CD4-positive, alpha-beta T cell treated with Interleukin-15 for 4 hours (primary cell): ENCODE data around the gene PLXNA4.

ENCODE experiments used
- DNase-seq: peaks from one replicate; pipeline ENCODE4 v3.0.0-alpha.2; 2020; ENCODE audit warnings: low spot score

The PLXNA4 gene

GRCh38 chr7:132531562-132531961, 44.7 kb downstream of the PLXNA4 start:
- DNase-seq = no peak

- DNase-seq = no peak
These were observed 47.6 kb downstream of the PLXNA4 start for GRCh38 chr7:132528695-132529094.

- no peak for DNase-seq
These were observed 48.5 kb downstream of the PLXNA4 start for GRCh38 chr7:132527467-132528410.

DNA sequence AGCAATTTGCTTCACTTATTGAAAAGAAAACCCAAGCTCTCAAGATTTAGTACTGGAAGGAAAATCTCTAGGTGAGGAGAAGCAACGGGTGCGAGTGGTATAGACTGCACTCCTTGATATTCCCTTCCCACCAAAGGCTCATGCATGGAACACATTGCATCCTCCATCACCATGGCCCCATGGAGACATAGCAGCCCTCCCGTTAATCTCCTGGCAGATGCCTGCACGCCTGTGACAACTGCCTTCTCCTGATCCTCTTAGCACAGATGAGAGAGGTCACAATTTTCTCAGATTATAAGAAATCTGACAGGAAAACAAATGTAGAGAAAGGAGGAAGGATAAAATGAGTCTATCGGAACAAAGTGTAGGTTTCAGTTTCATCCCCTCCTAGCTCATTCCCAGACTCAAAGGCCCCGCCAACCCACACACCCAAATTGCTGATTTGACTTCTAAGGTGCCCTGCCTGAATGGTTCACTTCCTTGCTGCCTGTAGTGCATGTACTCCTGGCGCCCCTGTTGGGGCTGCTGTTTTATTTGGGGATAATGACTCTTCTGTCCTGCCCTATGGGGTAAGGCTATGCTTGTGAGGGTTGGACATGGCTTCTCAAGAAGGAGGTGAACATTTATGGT, 50.0 kb downstream of the PLXNA4 start:
- DNase-seq = no peak

- DNase-seq = no peak
These were observed 54.8 kb downstream of the PLXNA4 start for GRCh38 chr7:132521423-132521822.

GRCh38 chr7:132520591-132521280, 55.5 kb downstream of the PLXNA4 start:
- no peak for DNase-seq

DNA sequence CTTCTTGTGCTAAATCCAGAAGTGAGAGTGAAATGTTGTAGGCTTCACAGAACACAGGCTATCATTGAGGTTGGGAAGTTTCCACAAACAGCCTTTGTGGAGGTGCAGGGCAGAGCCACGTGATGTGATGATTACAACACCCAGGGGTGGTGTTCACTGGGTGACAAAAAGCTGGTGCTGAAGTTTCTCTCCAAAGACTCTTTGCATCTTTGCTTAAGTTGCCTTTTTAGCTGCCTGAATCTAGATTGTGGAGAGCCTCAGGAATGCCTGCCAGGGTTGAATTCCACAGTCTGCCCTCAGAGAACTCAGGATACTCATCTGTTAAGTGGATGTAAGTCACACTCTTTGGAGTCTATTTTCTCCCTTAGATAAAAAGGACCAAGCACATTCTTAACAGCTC, 56.3 kb downstream of the PLXNA4 start:
- no peak for DNase-seq

- DNase-seq = no peak
These were observed 57.5 kb downstream of the PLXNA4 start for GRCh38 chr7:132518839-132519173.

DNA sequence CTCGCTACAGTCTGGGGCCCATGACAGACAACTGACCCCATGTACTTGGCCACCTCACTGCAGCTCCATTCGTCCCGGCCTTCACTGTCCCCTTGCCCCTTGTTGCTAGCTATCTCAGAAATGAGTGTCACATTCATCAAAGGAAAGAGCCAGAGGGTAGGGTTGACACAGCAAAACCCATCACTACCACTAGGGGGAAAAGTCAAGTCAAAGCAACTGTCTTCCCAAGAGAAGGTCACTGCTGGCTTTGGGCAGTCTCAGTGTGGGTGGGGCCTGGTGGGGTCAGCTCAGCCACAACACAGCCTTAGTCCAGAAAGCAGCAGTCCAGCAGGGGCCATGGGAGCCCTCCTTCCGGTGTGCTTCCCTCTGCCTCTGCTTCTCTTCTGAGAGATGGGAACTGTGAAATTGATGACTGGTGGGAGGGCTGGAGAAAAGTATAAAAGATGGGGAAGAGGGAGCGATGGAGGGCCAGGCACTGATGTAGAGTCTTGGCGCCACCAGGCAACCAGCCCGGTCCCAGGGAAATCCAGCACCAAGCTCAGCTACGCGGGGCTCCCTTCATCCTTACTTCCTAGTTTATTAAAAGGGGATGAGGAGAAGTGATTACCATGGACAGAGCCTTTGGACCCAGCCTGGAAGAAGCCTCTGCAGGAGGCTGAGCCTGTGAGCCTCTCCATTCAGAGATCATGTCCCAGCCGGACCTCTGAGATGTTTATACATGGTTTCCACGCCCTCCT, 58.0 kb downstream of the PLXNA4 start:
- no peak for DNase-seq

DNA sequence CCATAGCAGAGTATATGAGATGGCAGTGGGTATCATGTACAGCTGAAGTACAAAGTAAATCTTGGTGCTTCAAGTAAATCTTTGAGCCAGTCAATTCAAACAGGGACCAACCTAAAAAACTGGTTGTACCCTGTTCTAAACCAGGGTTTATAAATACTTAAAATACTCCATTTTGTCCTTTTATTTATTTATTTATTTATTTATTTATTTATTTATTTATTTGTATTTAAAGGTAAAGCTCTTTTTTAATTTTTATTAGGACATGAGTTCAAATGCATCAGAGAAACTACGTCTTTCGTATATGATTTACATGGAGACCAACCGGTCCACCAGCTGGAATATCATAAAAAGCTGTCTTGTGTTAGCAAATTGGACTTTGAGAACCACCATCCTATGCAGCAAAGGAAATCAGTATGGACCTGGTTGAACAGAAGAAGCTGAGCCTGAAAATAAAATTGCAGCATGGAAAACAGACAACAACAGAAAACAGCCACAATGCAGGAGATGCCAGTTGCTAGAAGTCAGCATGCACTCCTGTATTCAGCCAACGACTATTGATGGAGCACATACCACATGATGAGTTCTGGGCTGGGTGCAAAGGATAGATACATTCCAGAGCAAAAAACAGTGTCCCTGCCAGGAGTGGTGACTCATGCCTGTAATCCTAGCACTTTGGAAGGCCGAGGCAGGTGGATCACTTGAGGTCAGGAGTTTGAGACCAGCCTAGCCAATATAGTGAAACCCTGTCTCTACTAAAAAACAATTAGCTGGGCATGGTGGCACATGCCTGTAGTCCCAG, 60.0 kb downstream of the PLXNA4 start:
- DNase-seq = no peak

DNA sequence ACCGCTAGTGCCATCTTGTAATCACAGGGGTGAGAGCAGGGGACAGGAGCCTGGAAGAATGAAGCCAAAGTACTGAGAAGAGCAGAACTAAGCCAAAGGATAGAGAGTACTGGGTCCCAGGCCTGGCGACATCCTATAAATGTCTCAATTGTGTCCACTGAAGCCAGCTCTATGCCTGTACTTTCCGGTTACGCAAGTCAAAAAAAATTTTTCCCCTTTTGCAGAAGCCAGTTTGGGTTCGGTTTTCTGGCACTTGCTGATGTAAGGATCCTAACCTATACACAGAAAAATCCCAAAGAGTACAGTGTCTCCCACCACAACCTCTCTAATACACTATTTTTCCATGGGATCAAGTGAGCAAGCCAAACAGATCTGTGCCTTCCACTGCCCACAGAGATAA, 61.1 kb downstream of the PLXNA4 start:
- no peak for DNase-seq

GRCh38 chr7:132514430-132514829, 61.8 kb downstream of the PLXNA4 start:
- no peak for DNase-seq

- DNase-seq = no peak
These were observed 64.3 kb downstream of the PLXNA4 start for GRCh38 chr7:132511921-132512320.

DNA sequence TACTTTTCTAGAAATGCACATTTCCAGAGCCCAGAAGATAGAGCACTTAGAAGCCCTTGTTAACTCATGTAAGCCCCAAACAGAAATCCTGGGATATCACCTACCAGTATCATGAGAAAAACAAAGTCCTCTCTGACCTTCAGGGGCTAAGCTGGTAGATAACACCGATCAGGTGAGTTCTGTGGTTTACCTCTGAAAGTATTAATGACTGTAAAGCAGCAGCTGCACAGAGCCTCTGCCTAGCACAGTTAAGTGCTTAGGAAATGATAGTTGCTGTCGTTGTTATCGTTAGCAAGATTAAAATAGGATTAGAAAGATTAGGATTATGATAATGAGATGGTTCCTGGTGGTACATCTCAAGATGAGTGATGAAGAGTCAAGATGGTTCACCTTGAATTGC, 64.9 kb downstream of the PLXNA4 start:
- DNase-seq = no peak

DNA sequence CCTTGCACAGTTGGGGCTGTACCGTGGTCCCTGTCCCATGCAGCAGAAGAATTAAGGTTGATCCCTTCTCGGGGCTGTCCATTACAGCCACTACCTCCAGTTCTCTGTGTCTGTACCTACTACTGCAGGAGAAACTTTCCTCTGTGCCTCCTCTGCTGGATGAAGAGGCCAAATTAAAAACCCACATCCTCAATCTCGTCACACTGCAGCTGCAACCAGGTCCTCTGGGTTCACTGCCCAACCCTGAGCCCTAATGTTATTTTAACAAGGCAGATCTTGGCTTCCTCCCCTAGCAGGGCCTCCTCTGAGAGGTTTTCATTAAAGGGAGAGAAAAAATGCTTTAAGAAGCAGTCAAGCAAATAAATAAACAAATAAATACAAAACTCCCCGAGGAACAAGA, 66.6 kb downstream of the PLXNA4 start:
- no peak for DNase-seq

DNA sequence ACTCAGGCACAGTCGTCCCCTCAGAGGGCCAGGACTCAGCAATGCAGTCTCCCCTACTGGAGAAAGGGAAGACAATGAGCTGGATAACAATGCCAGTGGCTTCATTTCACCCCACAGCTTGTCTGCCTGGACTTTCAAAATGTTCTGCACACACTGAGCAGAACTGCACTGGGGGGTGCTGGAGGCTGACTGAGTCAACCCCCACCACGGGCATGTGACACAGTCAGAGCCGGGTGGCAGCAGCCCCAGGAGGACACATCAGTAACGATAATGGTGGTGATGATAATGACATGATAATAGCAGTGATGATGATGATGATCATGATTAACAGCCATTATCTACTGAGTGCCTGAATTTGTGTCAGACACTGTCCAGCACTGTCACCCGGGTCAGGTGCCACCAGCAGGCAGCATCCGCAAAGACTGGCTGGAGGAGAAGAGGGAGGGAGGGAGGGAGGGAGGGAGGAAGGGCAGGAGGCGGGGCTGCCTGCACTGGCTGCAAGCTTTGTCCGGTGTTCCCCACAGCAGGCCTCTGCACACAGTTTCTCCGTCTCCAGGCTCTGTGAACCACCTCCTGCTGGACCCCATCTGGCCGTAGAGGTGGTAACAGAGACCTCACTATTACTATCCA, 67.4 kb downstream of the PLXNA4 start:
- no peak for DNase-seq

DNA sequence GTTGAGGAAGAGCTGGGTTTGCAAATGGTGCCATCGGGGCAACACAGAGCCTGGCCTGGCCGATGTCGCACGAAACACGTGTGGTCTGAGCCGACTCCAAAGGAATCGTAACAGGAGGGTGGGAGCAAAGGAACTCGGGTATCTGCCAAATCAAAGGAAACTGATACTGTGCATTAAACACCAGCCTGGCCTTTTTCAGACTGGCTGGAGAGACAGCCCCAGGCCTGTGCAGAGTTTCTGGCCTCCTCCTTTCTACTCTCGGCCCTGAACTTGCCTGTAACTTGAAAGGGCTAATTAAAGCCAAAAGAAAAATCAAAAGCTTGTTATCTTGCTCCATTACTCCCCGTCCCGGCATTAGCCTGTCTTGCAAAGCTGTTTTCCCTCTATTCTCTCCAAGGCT, 71.4 kb downstream of the PLXNA4 start:
- no peak for DNase-seq

DNA sequence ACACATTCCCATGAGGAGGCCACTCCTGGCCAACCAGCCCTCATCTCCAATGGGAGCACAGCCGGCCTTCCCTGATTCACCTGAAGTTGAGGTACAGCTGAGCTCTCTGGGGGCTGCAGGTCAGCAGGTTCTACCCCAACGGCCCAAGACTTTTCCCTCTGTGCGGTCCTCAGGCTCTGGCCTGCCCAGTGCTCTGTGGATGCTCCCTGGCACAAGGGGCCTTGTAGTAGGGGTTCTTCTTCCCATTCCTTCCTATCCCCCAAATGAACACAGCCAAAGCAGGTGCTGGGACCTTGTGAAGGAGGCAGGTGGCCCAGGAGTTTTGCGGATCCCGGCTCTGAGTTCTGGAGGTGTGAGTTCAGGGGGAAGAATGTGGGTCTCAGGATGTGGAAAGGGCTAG, 72.2 kb downstream of the PLXNA4 start:
- DNase-seq = no peak

- no peak for DNase-seq
These were observed 72.9 kb downstream of the PLXNA4 start for GRCh38 chr7:132503415-132503814.

DNA sequence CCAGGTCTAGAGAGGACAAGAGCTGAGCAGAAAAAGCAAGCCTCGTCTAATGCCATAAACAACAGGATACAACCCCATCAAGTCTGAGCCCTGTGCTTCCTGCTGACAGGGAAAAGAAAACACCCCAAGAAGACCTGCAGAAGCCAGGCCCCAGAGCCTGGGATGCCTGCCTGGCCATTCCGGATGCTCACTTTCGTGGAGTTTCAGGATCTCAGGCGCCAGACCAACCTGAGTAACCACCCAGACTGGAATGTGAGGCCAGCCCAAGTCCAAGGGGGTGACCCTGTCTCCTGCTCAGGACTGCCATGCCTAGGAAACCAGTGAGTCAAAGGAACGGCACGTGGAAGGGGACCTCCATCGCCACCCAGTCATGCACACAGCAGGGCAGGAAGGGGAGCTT, 74.3 kb downstream of the PLXNA4 start:
- DNase-seq = no peak
